Measurements from ENCODE around the gene MLN. TPM values are rescaled to one million over a fixed set of nuclear protein-coding genes. Genes with fewer than 3 reads are reported as not detected.
A peak's percentile ranks its signal among the peaks of the same experiment; 100 is the strongest.
"Not testable (repeated sequence)": the region's sequence is repeated elsewhere in the genome, so short reads cannot be mapped to it uniquely, and the experiment has no call there.

MLN gene
- total RNA-seq, 4 donors from 2014 or later: not detected

GRCh38 chr6:33836806-33837469 lies 33.1 kb upstream of the MLN start:
- H3K4me3 ChIP-seq: no peak overlapping the region
- H3K9me3 ChIP-seq: peaks cover 0 to 5% (median 0%) of the 10 kb centered on the region in 3 donors
- peaks cover 0 to 6% (median 0%) of the 10 kb centered on the region in 4 donors for H3K27me3 ChIP-seq
- H3K4me1 ChIP-seq: peaks cover 18 to 58% (median 45%) of the 10 kb centered on the region in 3 donors
- no peak overlapping the region for H3K27ac ChIP-seq
- no peaks in the 10 kb centered on the region for H3K36me3 ChIP-seq
- no peak for DNase-seq
- TF ChIP-seq POLR2A (IDR thresholded peaks at IDR 0.05) (no peak), CTCF (IDR thresholded peaks at IDR 0.05) (no peak)
- WGBS, 2 donors: 24 to 45% methylated on average over 3 of the region's 3 CpGs
- intact Hi-C loops (cut with DNase I): no loop called here

GRCh38 chr6:33834401-33835392 lies 30.9 kb upstream of the MLN start:
- TF ChIP-seq CTCF (IDR thresholded peaks at IDR 0.05) (no peak), POLR2A (IDR thresholded peaks at IDR 0.05) (no peak)
- Histone ChIP-seq H3K27me3 (peaks cover 0 to 23% (median 0%) of the 10 kb centered on the region in 4 donors), H3K4me1 (peaks cover 10 to 43% (median 29%) of the 10 kb centered on the region in 3 donors), H3K4me3 (no peak overlapping the region), H3K9me3 (peaks cover 0 to 5% (median 0%) of the 10 kb centered on the region in 3 donors), H3K36me3 (no peaks in the 10 kb centered on the region), H3K27ac (peak overlapping the region in 1 of 4 donors; percentile 13)
- intact Hi-C loops (cut with DNase I): no loop called here
- 32 to 59% methylated on average over 18 to 20 of the region's 22 CpGs for WGBS, 2 donors
- DNase-seq: no peak

GRCh38 chr6:33833599-33833998 lies 29.8 kb upstream of the MLN start:
- H3K27me3 ChIP-seq: peaks cover 0 to 32% (median 0%) of the 10 kb centered on the region in 4 donors
- WGBS, 2 donors: 62 to 78% methylated on average over 6 of the region's 6 CpGs
- no peak for DNase-seq
- TF ChIP-seq POLR2A (IDR thresholded peaks at IDR 0.05) (no peak), CTCF (IDR thresholded peaks at IDR 0.05) (no peak)
- no peaks in the 10 kb centered on the region for H3K36me3 ChIP-seq
- H3K9me3 ChIP-seq: peaks cover 0 to 5% (median 0%) of the 10 kb centered on the region in 3 donors
- peaks cover 0 to 32% (median 18%) of the 10 kb centered on the region in 3 donors for H3K4me1 ChIP-seq
- intact Hi-C loops (cut with DNase I): no loop called here
- no peak overlapping the region for H3K27ac ChIP-seq
- H3K4me3 ChIP-seq: no peak overlapping the region

GRCh38 chr6:33832831-33833230 lies 29.0 kb upstream of the MLN start:
- WGBS, 2 donors: no CpG with 5 or more reads among the region's 32 CpGs
- H3K36me3 ChIP-seq; DNase-seq; H3K9me3 ChIP-seq; H3K27ac ChIP-seq; intact Hi-C loops (cut with DNase I); H3K4me3 ChIP-seq: not testable (repeated sequence)
- peaks cover 0 to 24% (median 11%) of the 10 kb centered on the region in 3 donors for H3K4me1 ChIP-seq
- H3K27me3 ChIP-seq: peaks cover 0 to 36% (median 0%) of the 10 kb centered on the region in 4 donors

- DNase-seq; H3K36me3 ChIP-seq; H3K9me3 ChIP-seq; intact Hi-C loops (cut with DNase I); H3K27ac ChIP-seq; H3K4me3 ChIP-seq: not testable (repeated sequence)
- H3K4me1 ChIP-seq: peaks cover 0 to 18% (median 9%) of the 10 kb centered on the region in 3 donors
- 80 to 87% methylated on average over 3 to 4 of the region's 5 CpGs for WGBS, 2 donors
- peaks cover 0 to 44% (median 0%) of the 10 kb centered on the region in 4 donors for H3K27me3 ChIP-seq
Observed at GRCh38 chr6:33831725-33832124, 27.9 kb upstream of the MLN start.

Data from esophagus squamous epithelium (tissue), 5 donors.